GM18519 (cell line): ENCODE data around the gene NPPB.
"Not testable (repeated sequence)": the region's sequence is repeated elsewhere in the genome, so short reads cannot be mapped to it uniquely, and the experiment has no call there.

Source experiments
- ATAC-seq: cut with Tn5 transposase; IDR thresholded peaks from one replicate; pipeline ENCODE4 v1.9.1; 2021; ENCODE audit warnings: mild to moderate bottlenecking, moderate library complexity; ENCODE audit not compliant: unreplicated experiment, low FRiP score

The NPPB gene

GRCh38 chr1:11858613-11858967 lies at the start of gene NPPB:
NPPB (minus strand) TSS chr1:11858945; CDS start chr1:11858833, 112 bp downstream.
- no peak for ATAC-seq

GRCh38 chr1:11908095-11908675 lies 49.4 kb upstream of the NPPB start:
- peak; percentile 36 for ATAC-seq

- peak; percentile 37 for ATAC-seq
Observed at GRCh38 chr1:11907275-11908094, 48.7 kb upstream of the NPPB start.

GRCh38 chr1:11906870-11907269 lies 48.1 kb upstream of the NPPB start:
- ATAC-seq, result no peak

- no peak for ATAC-seq
Observed at GRCh38 chr1:11904978-11905377, 46.2 kb upstream of the NPPB start.

- ATAC-seq, result not testable (repeated sequence)
Observed at GRCh38 chr1:11904156-11904555, 45.4 kb upstream of the NPPB start.

- no peak for ATAC-seq
Observed at GRCh38 chr1:11903210-11903609, 44.5 kb upstream of the NPPB start.

GRCh38 chr1:11901446-11901845 lies 42.7 kb upstream of the NPPB start:
- not testable (repeated sequence) for ATAC-seq

- no peak for ATAC-seq
Observed at GRCh38 chr1:11898831-11899467, 40.2 kb upstream of the NPPB start.

- ATAC-seq, result no peak
Observed at GRCh38 chr1:11898086-11898785, 39.5 kb upstream of the NPPB start.

- not testable (repeated sequence) for ATAC-seq
Observed at GRCh38 chr1:11894501-11894900, 35.8 kb upstream of the NPPB start.

GRCh38 chr1:11893907-11894251 lies 35.1 kb upstream of the NPPB start:
- no peak for ATAC-seq

- no peak for ATAC-seq
Observed at GRCh38 chr1:11891433-11892186, 32.9 kb upstream of the NPPB start.

- ATAC-seq, result no peak
Observed at GRCh38 chr1:11888877-11889208, 30.1 kb upstream of the NPPB start.

GRCh38 chr1:11888206-11888876 lies 29.6 kb upstream of the NPPB start:
- ATAC-seq, result no peak

- no peak for ATAC-seq
Observed at GRCh38 chr1:11887666-11888007, 28.9 kb upstream of the NPPB start.

GRCh38 chr1:11886986-11887665 lies 28.4 kb upstream of the NPPB start:
- ATAC-seq, result no peak

GRCh38 chr1:11885916-11886315 lies 27.2 kb upstream of the NPPB start:
- no peak for ATAC-seq

- ATAC-seq, result no peak
Observed at GRCh38 chr1:11882814-11883538, 24.2 kb upstream of the NPPB start.
